Right lobe of liver (tissue), 6 donors: Measurements from ENCODE around the gene KCNJ6. TPM values are rescaled to one million over a fixed set of nuclear protein-coding genes. Genes with fewer than 3 reads are reported as not detected.
"Not testable (repeated sequence)": the region's sequence is repeated elsewhere in the genome, so short reads cannot be mapped to it uniquely, and the experiment has no call there.

ENCODE experiments used
- ATAC-seq, 4 donors: fragments of 200-7000 bp; cut with Tn5 transposase; one replicate each; pipeline ENCODE4 v1.9.1; 2020; ENCODE audit warnings: mild to moderate bottlenecking in 4 of 4, moderate library complexity in 4 of 4
- DNase-seq, 3 donors: peaks; one replicate each; pipeline ENCODE4 v3.0.0-alpha.2; 2020
- H3K27ac ChIP-seq, 3 donors: fragments of 200-600 bp; one replicate each; pipeline ENCODE4 v1.8.0; 2022
- H3K27me3 ChIP-seq, 2 donors: fragments of 200-600 bp; one replicate each; pipeline ENCODE4 v1.8.0; 2022
- H3K36me3 ChIP-seq, 4 donors: fragments of 200-600 bp; sonication (generic) in 1 of 4; one replicate each; pipeline versions ENCODE4 v1.5.1 to v1.8.0; 2017 to 2022; ENCODE audit warnings: control low read depth in 1 of 4
- H3K4me1 ChIP-seq, 4 donors: fragments of 200-600 bp; sonication (generic) in 1 of 4; one replicate each; pipeline versions ENCODE4 v1.5.1 to v1.8.0; 2017 to 2022; ENCODE audit warnings: control low read depth in 1 of 4
- H3K4me3 ChIP-seq, 3 donors: fragments of 200-600 bp; one replicate each; pipeline ENCODE4 v1.8.0; 2022
- H3K9me3 ChIP-seq, 4 donors: fragments of 200-600 bp; sonication (generic) in 1 of 4; one replicate each; pipeline versions ENCODE4 v1.5.1 to v1.8.0; 2017 to 2022; ENCODE audit warnings: control low read depth in 1 of 4
- CTCF ChIP-seq, 4 donors: fragments of 200-600 bp in 3 of 4; fragments of 450-650 bp in 1 of 4; IDR thresholded peaks; one replicate each; pipeline versions ENCODE4 v1.5.1 to v1.8.0; 2016 to 2022; ENCODE audit warnings: antibody characterized with exemption in 4 of 4, mild to moderate bottlenecking in 2 of 4
- POLR2A ChIP-seq: fragments of 450-650 bp; IDR thresholded peaks from one replicate; pipeline ENCODE4 v1.6.1; 2017; ENCODE audit warnings: antibody characterized with exemption, mild to moderate bottlenecking
- WGBS: methylation state at CpG from one replicate; pipeline ENCODE4 v1.1.6; 2018; ENCODE audit warnings: low coverage, low lambda C conversion rate; ENCODE audit not compliant: insufficient coverage; ENCODE audit errors: missing lambda C conversion rate; 5-methylcytosine and 5-hydroxymethylcytosine counted together
- intact Hi-C, 2 donors: fragments of 100-400 bp; cut with DNase I; formaldehyde crosslinking; loops; one replicate each; pipeline versions ENCODE4 v1.11.2 to v1.14.1; 2022
- total RNA-seq, 6 experiments: library from RNA; depleted of rRNA in 2 of 6; stranded (reverse); fragments of >200 nt in 2 of 6; fragmentation: NEBNext Ultra II Directional in 3 of 6; extraction: Animal tissue kit (Norgen Biotek cat#: 25700) in 3 of 6; gene quantifications; one replicate each; pipeline versions ENCODE4 v1.1.0 to v1.2.4, GENCODE V29; 2016 to 2023
- donor health status: DM: no; HTN: yes; CAD: no.
- donor health status: DM: no; HTN: no; CAD: no.
- donor health status: DM: no; HTN: no; CAD: no.
- donor health status: DM: no; HTN: yes; CAD: no.
- donor health status: DM: no; HTN: yes; CAD: no.

KCNJ6 gene
- total RNA-seq, 6 experiments from 2014 or later: under 0.01 to 0.12 TPM; not detected in 4

- intact Hi-C loops: no loop called here
- no peaks in the 10 kb centered on the region for H3K27me3 ChIP-seq
- ATAC-seq (peak in 2 of 4 donors; percentile 10 to 13), DNase-seq (no peak)
- WGBS: 32% methylated on average over 3 of the region's 6 CpGs
- no peaks in the 10 kb centered on the region for H3K9me3 ChIP-seq
- no peak overlapping the region for H3K4me3 ChIP-seq
- TF ChIP-seq POLR2A (no peak), CTCF (IDR thresholded peaks at IDR 0.05) (no peak)
- peaks cover 0 to 21% (median 9%) of the 10 kb centered on the region in 4 donors for H3K4me1 ChIP-seq
- H3K36me3 ChIP-seq: no peaks in the 10 kb centered on the region
- no peak overlapping the region for H3K27ac ChIP-seq
These were observed 260.5 kb downstream of the KCNJ6 start for GRCh38 chr21:37655611-37656300.

GRCh38 chr21:37654596-37654995 lies 261.7 kb downstream of the KCNJ6 start:
- no peak overlapping the region for H3K27ac ChIP-seq
- intact Hi-C loops: no loop called here
- TF ChIP-seq CTCF (IDR thresholded peaks at IDR 0.05) (no peak), POLR2A (no peak)
- H3K9me3 ChIP-seq: no peaks in the 10 kb centered on the region
- DNase-seq (no peak), ATAC-seq (no peak)
- no peak overlapping the region for H3K4me3 ChIP-seq
- H3K27me3 ChIP-seq: no peaks in the 10 kb centered on the region
- H3K4me1 ChIP-seq: peaks cover 0 to 15% (median 6%) of the 10 kb centered on the region in 4 donors
- H3K36me3 ChIP-seq: no peaks in the 10 kb centered on the region
- 89% methylated on average over 2 of the region's 4 CpGs for WGBS

- H3K4me3 ChIP-seq: no peak overlapping the region
- ATAC-seq (no peak), DNase-seq (no peak)
- H3K36me3 ChIP-seq: no peaks in the 10 kb centered on the region
- no peaks in the 10 kb centered on the region for H3K9me3 ChIP-seq
- intact Hi-C loops: no loop called here
- H3K4me1 ChIP-seq: peaks cover 0 to 1% (median 0%) of the 10 kb centered on the region in 4 donors
- no peak overlapping the region for H3K27ac ChIP-seq
- WGBS: 58% methylated on average over 4 of the region's 4 CpGs
- H3K27me3 ChIP-seq: no peaks in the 10 kb centered on the region
- TF ChIP-seq CTCF (IDR thresholded peaks at IDR 0.05): no peak
- TF ChIP-seq POLR2A: no peak
These were observed 263.1 kb downstream of the KCNJ6 start for GRCh38 chr21:37653201-37653600.

GRCh38 chr21:37647781-37648180 lies 268.5 kb downstream of the KCNJ6 start:
- intact Hi-C loops: no loop called here
- no peaks in the 10 kb centered on the region for H3K36me3 ChIP-seq
- 79% methylated on average over 2 of the region's 4 CpGs for WGBS
- no peaks in the 10 kb centered on the region for H3K4me1 ChIP-seq
- no peak overlapping the region for H3K27ac ChIP-seq
- no peaks in the 10 kb centered on the region for H3K9me3 ChIP-seq
- TF ChIP-seq POLR2A (no peak), CTCF (IDR thresholded peaks at IDR 0.05) (no peak)
- DNase-seq (no peak), ATAC-seq (no peak)
- no peak overlapping the region for H3K4me3 ChIP-seq
- H3K27me3 ChIP-seq: no peaks in the 10 kb centered on the region

- not testable (repeated sequence) for ATAC-seq, H3K4me1 ChIP-seq
- 63% methylated on average over 8 of the region's 12 CpGs for WGBS
These were observed 269.5 kb downstream of the KCNJ6 start for GRCh38 chr21:37646761-37647160.

More at GRCh38 chr21:37646761-37647160, 269.5 kb downstream of the KCNJ6 start:
- H3K27me3 ChIP-seq, H3K9me3 ChIP-seq, H3K36me3 ChIP-seq, intact Hi-C loops, H3K4me3 ChIP-seq, H3K27ac ChIP-seq, DNase-seq: not testable (repeated sequence)
